Astrocyte (in vitro differentiated cells and primary cell): Measurements from ENCODE around the gene SCLY. TPM values are rescaled to one million over a fixed set of nuclear protein-coding genes. Genes with fewer than 3 reads are reported as not detected.

ENCODE experiments used
- DNase-seq: peaks from one replicate; pipeline ENCODE4 v3.0.0-alpha.2; 2010; ENCODE audit warnings: low read depth
- FAIRE-seq: peaks from 2 replicates; lab custom pipeline; 2011; peaks lifted over from hg19 to GRCh38; lab: Jason Lieb, UNC
- H2AFZ ChIP-seq: 2 replicates; pipeline ENCODE4 v1.6.0; 2012; ENCODE audit warnings: low read depth, low read length, inconsistent platforms
- H3K27ac ChIP-seq: 2 replicates; pipeline ENCODE4 v1.5.1; 2011; ENCODE audit warnings: low read depth, low read length, inconsistent platforms
- H3K27me3 ChIP-seq: 2 replicates; pipeline ENCODE4 v1.6.0; 2011; ENCODE audit warnings: low read length, inconsistent platforms; ENCODE audit not compliant: insufficient read depth
- H3K36me3 ChIP-seq: 2 replicates; pipeline ENCODE4 v1.5.1; 2011; ENCODE audit warnings: low read length, inconsistent platforms; ENCODE audit not compliant: insufficient read depth
- H3K4me1 ChIP-seq: 2 replicates; pipeline ENCODE4 v1.5.1; 2011; ENCODE audit warnings: low read length, inconsistent platforms; ENCODE audit not compliant: insufficient read depth
- H3K4me2 ChIP-seq: 2 replicates; pipeline ENCODE4 v1.6.0; 2012; ENCODE audit warnings: low read length, inconsistent platforms
- H3K4me3 ChIP-seq: 2 replicates; pipeline ENCODE4 v1.5.1; 2011; ENCODE audit warnings: low read depth, mild to moderate bottlenecking, low read length, inconsistent platforms; ENCODE audit not compliant: insufficient read depth
- H3K79me2 ChIP-seq: 2 replicates; pipeline ENCODE4 v1.6.0; 2012; ENCODE audit warnings: mild to moderate bottlenecking, low read length, inconsistent platforms; ENCODE audit not compliant: insufficient read depth
- H3K9ac ChIP-seq: 2 replicates; pipeline ENCODE4 v1.6.0; 2012; ENCODE audit warnings: mild to moderate bottlenecking, low read length, inconsistent platforms
- H3K9me3 ChIP-seq: 2 replicates; pipeline ENCODE4 v1.5.1; 2012; ENCODE audit warnings: low read depth, mild to moderate bottlenecking, low read length, inconsistent platforms; ENCODE audit not compliant: insufficient read depth
- H4K20me1 ChIP-seq: 2 replicates; pipeline ENCODE4 v1.6.0; 2012; ENCODE audit warnings: low read length, inconsistent platforms; ENCODE audit not compliant: insufficient read depth
- H3K27ac Mint-ChIP-seq: one replicate; pipeline ENCODE4 v1.8.0; 2021; ENCODE audit warnings: mild to moderate bottlenecking, mixed read lengths; ENCODE audit not compliant: unreplicated experiment
- H3K27me3 Mint-ChIP-seq: one replicate; pipeline ENCODE4 v1.8.0; 2021; ENCODE audit warnings: low read depth, mixed read lengths; ENCODE audit not compliant: unreplicated experiment
- H3K36me3 Mint-ChIP-seq: one replicate; pipeline ENCODE4 v1.8.0; 2021; ENCODE audit warnings: low read depth, mixed read lengths; ENCODE audit not compliant: unreplicated experiment
- H3K4me1 Mint-ChIP-seq: one replicate; pipeline ENCODE4 v1.8.0; 2021; ENCODE audit warnings: low read depth, mixed read lengths; ENCODE audit not compliant: unreplicated experiment
- H3K4me3 Mint-ChIP-seq: one replicate; pipeline ENCODE4 v1.8.0; 2021; ENCODE audit warnings: mild to moderate bottlenecking, moderate library complexity, mixed read lengths; ENCODE audit not compliant: unreplicated experiment
- H3K9me3 Mint-ChIP-seq: one replicate; pipeline ENCODE4 v1.8.0; 2021; ENCODE audit warnings: mild to moderate bottlenecking, mixed read lengths; ENCODE audit not compliant: unreplicated experiment
- CTCF ChIP-seq: IDR thresholded peaks from 2 replicates; pipeline ENCODE4 v1.5.1; 2011; ENCODE audit warnings: low read depth, mild to moderate bottlenecking, inconsistent platforms, low read length, moderate library complexity; ENCODE audit not compliant: insufficient read depth
- EZH2 ChIP-seq: IDR thresholded peaks from 2 replicates; pipeline ENCODE4 v1.6.1; 2012; ENCODE audit warnings: mild to moderate bottlenecking, low read length, inconsistent platforms; ENCODE audit not compliant: insufficient read depth
- total RNA-seq: library from RNA; stranded (reverse); gene quantifications from 2 replicates; pipeline ENCODE4 v1.2.1, GENCODE V29; 2021

SCLY gene
- total RNA-seq, 1 donor from 2014 or later = 15.4 TPM

- H2AFZ ChIP-seq = no peak overlapping the region
- no peak overlapping the region for H3K4me2 ChIP-seq
- H3K79me2 ChIP-seq = no peaks in the 10 kb centered on the region
- no peaks in the 10 kb centered on the region for H3K27me3 ChIP-seq
- Mint-ChIP-seq H3K4me1 (no peaks in the 10 kb centered on the region), H3K4me3 (no peak overlapping the region), H3K27ac (no peak overlapping the region), H3K36me3 (peaks cover 33% of the 10 kb centered on the region), H3K27me3 (no peaks in the 10 kb centered on the region), H3K9me3 (peaks cover under 1% of the 10 kb centered on the region)
- no peak overlapping the region for H3K4me3 ChIP-seq
- no peak for DNase-seq
- H3K27ac ChIP-seq = no peak overlapping the region
- H3K9ac ChIP-seq = no peak overlapping the region
- no peak for TF ChIP-seq CTCF
- TF ChIP-seq EZH2 = no peak
- H4K20me1 ChIP-seq = no peaks in the 10 kb centered on the region
- FAIRE-seq = no peak
- no peaks in the 10 kb centered on the region for H3K9me3 ChIP-seq
- H3K4me1 ChIP-seq = no peaks in the 10 kb centered on the region
- peaks cover 12% of the 10 kb centered on the region for H3K36me3 ChIP-seq
Observed at GRCh38 chr2:238042090-238042489, 18.7 kb upstream of the SCLY start.

GRCh38 chr2:238042849-238043584 lies 17.8 kb upstream of the SCLY start:
- Histone ChIP-seq H3K4me3 (no peak overlapping the region), H2AFZ (no peak overlapping the region), H3K36me3 (peaks cover 12% of the 10 kb centered on the region), H3K4me2 (no peak overlapping the region), H3K9me3 (no peaks in the 10 kb centered on the region), H3K9ac (no peak overlapping the region), H4K20me1 (no peaks in the 10 kb centered on the region), H3K27ac (no peak overlapping the region), H3K4me1 (no peaks in the 10 kb centered on the region), H3K79me2 (no peaks in the 10 kb centered on the region), H3K27me3 (no peaks in the 10 kb centered on the region)
- Mint-ChIP-seq H3K36me3 (peaks cover 29% of the 10 kb centered on the region), H3K27ac (no peak overlapping the region), H3K27me3 (no peaks in the 10 kb centered on the region), H3K9me3 (peaks cover 5% of the 10 kb centered on the region), H3K4me3 (no peak overlapping the region), H3K4me1 (no peaks in the 10 kb centered on the region)
- FAIRE-seq (no peak), DNase-seq (no peak)
- TF ChIP-seq CTCF (no peak), EZH2 (no peak)

- DNase-seq (no peak), FAIRE-seq (no peak)
- Mint-ChIP-seq H3K4me3 (no peak overlapping the region), H3K27ac (no peak overlapping the region), H3K36me3 (peaks cover 28% of the 10 kb centered on the region), H3K4me1 (no peaks in the 10 kb centered on the region), H3K9me3 (peaks cover 5% of the 10 kb centered on the region), H3K27me3 (no peaks in the 10 kb centered on the region)
- H3K36me3 ChIP-seq = peaks cover 12% of the 10 kb centered on the region
- no peaks in the 10 kb centered on the region for H3K79me2 ChIP-seq
- H2AFZ ChIP-seq = no peak overlapping the region
- no peaks in the 10 kb centered on the region for H3K9me3 ChIP-seq
- no peak overlapping the region for H3K9ac ChIP-seq
- no peaks in the 10 kb centered on the region for H3K27me3 ChIP-seq
- no peak overlapping the region for H3K27ac ChIP-seq
- H4K20me1 ChIP-seq = no peaks in the 10 kb centered on the region
- no peaks in the 10 kb centered on the region for H3K4me1 ChIP-seq
- TF ChIP-seq CTCF = no peak
- TF ChIP-seq EZH2 = no peak
- no peak overlapping the region for H3K4me2 ChIP-seq
- H3K4me3 ChIP-seq = no peak overlapping the region
Observed at GRCh38 chr2:238043851-238044250, 16.9 kb upstream of the SCLY start.
